ENCODE data around the gene FOXN3. TPM values are rescaled to one million over a fixed set of nuclear protein-coding genes. Genes with fewer than 3 reads are reported as not detected.

Gene FOXN3
- total RNA-seq, 1 donor from 2014 or later: 34.5 TPM

DNA sequence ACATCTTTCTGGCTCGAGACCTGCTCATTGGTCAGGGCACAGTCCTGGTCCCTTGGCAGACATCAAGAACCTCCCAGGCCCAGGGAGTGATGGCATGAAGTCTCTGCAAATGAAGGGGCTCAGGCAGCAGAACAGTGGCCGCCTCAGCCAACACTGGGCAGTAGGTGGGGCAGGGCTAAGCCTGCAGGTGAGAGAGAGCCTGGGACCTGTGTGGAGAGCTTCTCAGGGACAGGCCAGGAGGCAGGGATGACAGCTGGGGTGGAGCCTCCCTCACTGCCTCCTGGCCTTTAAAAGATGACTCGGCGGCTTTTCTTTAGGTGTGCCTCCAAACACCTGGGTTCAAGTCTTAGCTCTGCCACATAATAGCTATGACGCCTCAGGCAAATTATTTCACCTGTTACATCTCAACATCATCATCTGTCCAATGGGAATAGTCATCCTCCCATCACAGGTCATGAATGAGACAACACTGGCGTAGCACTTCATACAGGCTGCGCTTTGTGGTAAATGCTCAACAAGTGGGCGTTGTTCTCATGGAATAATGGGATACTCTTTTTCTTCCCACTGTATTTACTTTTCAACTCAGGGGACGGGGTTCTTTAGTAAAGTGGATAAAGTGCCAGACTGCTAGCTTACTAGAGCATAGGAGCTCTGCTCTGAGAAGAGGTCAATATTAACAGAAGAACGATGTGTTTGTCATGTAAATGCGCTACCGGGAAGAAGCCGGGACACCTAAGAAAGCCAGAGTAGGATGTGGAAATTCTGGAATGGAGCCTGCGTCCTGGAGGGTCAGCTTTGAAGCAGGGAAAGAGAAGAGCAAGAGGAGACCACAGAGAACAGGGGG is 277.4 kb downstream of the FOXN3 start:
- Histone ChIP-seq H3K27me3 (ENCODE audit: control insufficient read depth, insufficient read depth, low read length) (peaks cover 2% of the 10 kb centered on the region), H3K36me3 (ENCODE audit: control insufficient read depth, insufficient read depth, low read length) (no peaks in the 10 kb centered on the region), H3K4me3 (ENCODE audit: low read depth, low read length) (no peak overlapping the region)
- TF ChIP-seq, protein P1, sequence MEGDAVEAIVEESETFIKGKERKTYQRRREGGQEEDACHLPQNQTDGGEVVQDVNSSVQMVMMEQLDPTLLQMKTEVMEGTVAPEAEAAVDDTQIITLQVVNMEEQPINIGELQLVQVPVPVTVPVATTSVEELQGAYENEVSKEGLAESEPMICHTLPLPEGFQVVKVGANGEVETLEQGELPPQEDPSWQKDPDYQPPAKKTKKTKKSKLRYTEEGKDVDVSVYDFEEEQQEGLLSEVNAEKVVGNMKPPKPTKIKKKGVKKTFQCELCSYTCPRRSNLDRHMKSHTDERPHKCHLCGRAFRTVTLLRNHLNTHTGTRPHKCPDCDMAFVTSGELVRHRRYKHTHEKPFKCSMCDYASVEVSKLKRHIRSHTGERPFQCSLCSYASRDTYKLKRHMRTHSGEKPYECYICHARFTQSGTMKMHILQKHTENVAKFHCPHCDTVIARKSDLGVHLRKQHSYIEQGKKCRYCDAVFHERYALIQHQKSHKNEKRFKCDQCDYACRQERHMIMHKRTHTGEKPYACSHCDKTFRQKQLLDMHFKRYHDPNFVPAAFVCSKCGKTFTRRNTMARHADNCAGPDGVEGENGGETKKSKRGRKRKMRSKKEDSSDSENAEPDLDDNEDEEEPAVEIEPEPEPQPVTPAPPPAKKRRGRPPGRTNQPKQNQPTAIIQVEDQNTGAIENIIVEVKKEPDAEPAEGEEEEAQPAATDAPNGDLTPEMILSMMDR (IDR thresholded peaks at IDR 0.05; ENCODE audit: insufficient read depth, low read length, poor library complexity, severe bottlenecking): no peak
- DNase-seq (ENCODE audit: low read depth): no peak

DNA sequence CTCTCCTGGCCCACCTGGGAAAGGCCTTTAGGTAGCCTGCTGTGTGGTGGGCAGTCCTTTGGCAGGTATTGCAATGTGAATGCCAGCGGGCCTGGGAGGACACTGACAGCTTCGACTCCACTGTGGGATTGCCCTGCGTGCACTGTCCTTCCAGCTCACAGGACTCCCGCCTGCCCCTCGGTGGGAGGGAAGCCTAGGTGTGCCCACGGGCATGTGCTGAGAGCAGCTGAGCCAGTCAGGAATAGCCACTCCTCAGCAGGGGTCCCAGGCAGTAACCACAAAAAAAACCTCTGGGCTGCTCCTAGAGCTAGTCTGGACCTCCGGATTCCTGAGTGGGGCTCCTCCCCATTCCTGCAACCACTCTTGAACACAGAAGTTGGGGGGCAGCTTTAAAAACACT is 278.2 kb downstream of the FOXN3 start:
- Histone ChIP-seq H3K27me3 (ENCODE audit: control insufficient read depth, insufficient read depth, low read length) (peaks cover 2% of the 10 kb centered on the region), H3K4me3 (ENCODE audit: low read depth, low read length) (no peak overlapping the region), H3K36me3 (ENCODE audit: control insufficient read depth, insufficient read depth, low read length) (no peaks in the 10 kb centered on the region)
- TF ChIP-seq, protein P1 (IDR thresholded peaks at IDR 0.05; ENCODE audit: insufficient read depth, low read length, poor library complexity, severe bottlenecking): no peak
- DNase-seq (ENCODE audit: low read depth): no peak

DNA sequence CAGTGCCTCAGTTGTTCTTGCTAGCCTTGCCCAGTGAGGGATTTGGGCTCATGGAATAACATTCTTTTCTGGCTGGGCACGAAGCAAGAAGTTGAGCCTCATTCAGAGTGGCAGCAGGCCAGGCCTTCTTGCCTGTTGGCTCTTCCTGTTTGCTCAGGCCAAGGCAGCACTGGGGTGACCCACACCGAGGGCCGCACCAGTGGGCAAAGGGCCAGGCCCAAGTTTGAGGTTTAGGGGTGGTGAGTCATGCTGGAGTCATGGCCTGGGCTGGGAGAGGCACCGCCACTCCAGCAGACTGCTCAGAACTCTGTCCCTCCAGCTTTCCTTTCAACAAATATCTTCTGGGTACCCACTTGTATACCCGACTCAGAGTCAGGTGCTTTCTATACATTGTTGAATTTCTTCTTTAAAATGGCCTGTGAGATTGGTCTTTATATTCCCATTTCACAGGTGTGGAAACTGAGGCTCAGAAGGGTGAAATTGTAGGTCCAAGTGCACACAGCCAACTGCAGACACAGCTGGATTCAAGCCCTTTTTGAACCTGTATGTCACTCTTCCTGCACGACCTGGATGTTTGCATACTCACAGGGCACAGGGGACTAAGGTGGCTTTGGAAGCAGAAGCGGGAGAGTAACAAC is 279.4 kb downstream of the FOXN3 start:
- peak; percentile 82 for DNase-seq (ENCODE audit: low read depth)
- TF ChIP-seq, protein P1 (IDR thresholded peaks at IDR 0.05; ENCODE audit: insufficient read depth, low read length, poor library complexity, severe bottlenecking): no peak
- H3K36me3 ChIP-seq (ENCODE audit: control insufficient read depth, insufficient read depth, low read length): no peaks in the 10 kb centered on the region

DNA sequence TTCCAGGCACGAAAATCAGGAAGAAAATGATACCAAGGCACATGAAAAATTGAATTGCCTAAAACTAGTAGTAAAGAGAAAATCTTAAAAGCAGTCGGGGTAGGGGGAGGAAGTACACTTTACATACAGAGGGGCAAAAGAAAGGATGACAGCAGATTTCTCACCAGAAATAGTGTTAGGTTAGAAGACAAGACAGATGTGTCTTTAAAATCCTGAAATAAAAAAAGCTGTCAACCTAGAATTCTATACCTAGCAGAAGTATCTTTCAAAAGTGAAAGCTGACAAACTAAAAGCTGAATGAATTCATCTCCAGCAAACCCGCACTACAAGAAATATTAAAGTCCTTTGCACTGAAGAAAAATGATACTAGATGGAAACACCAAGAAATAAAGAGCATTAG is 280.4 kb downstream of the FOXN3 start:
- Histone ChIP-seq H3K27me3 (ENCODE audit: control insufficient read depth, insufficient read depth, low read length) (peaks cover 2% of the 10 kb centered on the region), H3K4me3 (ENCODE audit: low read depth, low read length) (no peak overlapping the region), H3K36me3 (ENCODE audit: control insufficient read depth, insufficient read depth, low read length) (no peaks in the 10 kb centered on the region)
- DNase-seq (ENCODE audit: low read depth): no peak
- TF ChIP-seq, protein P1 (IDR thresholded peaks at IDR 0.05; ENCODE audit: insufficient read depth, low read length, poor library complexity, severe bottlenecking): no peak

More for the DNA sequence above, 279.4 kb downstream of the FOXN3 start:
- H3K27me3 ChIP-seq (ENCODE audit: control insufficient read depth, insufficient read depth, low read length): peaks cover 2% of the 10 kb centered on the region
- no peak overlapping the region for H3K4me3 ChIP-seq (ENCODE audit: low read depth, low read length)

DNA sequence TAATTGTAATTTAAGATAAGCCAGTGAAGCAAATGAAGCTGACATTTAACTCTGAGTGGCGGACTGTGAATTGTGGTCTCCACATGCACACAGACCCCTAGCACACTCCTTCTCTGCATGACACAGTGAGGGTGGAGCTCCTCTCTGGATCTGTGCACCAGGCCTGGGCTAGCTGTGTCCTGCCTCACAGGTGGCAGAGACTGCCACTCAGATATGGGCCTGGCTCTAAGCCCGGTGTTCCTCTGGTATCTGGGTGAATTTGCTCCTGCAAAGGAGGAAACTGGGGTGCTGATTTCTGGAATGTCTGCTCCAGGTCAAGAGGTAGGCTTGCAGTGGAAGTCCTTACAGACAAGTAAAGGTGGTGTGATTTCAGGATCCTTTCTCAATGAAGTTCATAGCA is 282.4 kb downstream of the FOXN3 start:
- no peak for DNase-seq (ENCODE audit: low read depth)
- H3K27me3 ChIP-seq (ENCODE audit: control insufficient read depth, insufficient read depth, low read length): no peaks in the 10 kb centered on the region

More for the DNA sequence above, 282.4 kb downstream of the FOXN3 start:
- TF ChIP-seq, protein P1 (IDR thresholded peaks at IDR 0.05; ENCODE audit: insufficient read depth, low read length, poor library complexity, severe bottlenecking): no peak
- Histone ChIP-seq H3K36me3 (ENCODE audit: control insufficient read depth, insufficient read depth, low read length) (no peaks in the 10 kb centered on the region), H3K4me3 (ENCODE audit: low read depth, low read length) (no peak overlapping the region)

Measured in kidney epithelial cell (primary cell).